GM12875 (cell line): ENCODE data around the gene CACNA1F.

Experiments used
- H3K4me3 ChIP-seq: one replicate; pipeline ENCODE4 v1.5.1; 2011; ENCODE audit warnings: low read depth, low read length, control low read depth
- TF ChIP-seq, protein P1 (sequence below): IDR thresholded peaks from 2 replicates; pipeline ENCODE4 v1.5.1; 2011; ENCODE audit warnings: low read depth, mild to moderate bottlenecking, control low read depth, inconsistent platforms, low read length, moderate library complexity, borderline replicate concordance; ENCODE audit not compliant: insufficient read depth

Gene CACNA1F

DNA sequence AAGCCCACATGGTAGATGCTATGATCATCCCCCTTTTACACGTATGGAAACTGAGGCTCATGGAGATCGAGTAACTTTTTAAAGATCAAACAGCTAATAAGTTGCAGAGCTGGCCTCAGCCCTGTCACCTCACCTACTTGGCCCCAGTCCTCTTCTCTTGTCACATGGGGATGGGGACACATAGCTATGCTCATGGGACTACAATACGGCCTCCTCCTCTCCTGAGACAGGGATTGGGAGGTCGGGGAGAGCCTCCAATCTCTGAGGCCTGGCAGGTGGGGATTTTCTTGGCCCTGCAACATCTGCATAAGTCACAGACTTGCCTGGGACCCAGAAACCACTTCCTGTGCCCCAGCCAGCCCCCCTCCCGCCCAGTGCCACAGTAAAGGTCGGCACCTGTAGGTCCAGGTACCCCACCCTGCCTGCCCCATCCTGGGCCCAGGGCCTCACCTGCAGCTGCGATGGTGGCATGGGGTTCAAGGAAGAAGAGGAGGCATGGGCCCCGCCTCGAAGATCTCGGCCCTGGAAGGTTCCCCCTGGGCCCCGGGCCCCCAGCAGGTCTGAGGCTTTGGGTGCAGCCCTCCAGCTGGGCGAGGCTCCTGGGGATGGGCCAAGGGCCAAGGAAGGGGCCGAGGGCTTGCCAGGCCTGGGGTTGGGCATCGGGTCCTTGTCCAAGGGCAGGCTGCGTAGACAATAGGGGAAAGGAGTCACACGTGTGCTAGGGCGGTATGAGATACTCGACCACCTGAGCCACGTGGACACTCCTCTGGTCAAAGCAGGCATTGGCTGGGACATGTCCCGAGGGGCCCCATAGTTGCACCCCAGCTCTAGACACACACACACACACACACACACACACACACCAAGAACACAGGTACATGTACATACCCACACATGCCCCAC, 25.0 kb upstream of the CACNA1F start:
- H3K4me3 ChIP-seq: no peak overlapping the region
- TF ChIP-seq, protein P1, sequence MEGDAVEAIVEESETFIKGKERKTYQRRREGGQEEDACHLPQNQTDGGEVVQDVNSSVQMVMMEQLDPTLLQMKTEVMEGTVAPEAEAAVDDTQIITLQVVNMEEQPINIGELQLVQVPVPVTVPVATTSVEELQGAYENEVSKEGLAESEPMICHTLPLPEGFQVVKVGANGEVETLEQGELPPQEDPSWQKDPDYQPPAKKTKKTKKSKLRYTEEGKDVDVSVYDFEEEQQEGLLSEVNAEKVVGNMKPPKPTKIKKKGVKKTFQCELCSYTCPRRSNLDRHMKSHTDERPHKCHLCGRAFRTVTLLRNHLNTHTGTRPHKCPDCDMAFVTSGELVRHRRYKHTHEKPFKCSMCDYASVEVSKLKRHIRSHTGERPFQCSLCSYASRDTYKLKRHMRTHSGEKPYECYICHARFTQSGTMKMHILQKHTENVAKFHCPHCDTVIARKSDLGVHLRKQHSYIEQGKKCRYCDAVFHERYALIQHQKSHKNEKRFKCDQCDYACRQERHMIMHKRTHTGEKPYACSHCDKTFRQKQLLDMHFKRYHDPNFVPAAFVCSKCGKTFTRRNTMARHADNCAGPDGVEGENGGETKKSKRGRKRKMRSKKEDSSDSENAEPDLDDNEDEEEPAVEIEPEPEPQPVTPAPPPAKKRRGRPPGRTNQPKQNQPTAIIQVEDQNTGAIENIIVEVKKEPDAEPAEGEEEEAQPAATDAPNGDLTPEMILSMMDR: no peak

DNA sequence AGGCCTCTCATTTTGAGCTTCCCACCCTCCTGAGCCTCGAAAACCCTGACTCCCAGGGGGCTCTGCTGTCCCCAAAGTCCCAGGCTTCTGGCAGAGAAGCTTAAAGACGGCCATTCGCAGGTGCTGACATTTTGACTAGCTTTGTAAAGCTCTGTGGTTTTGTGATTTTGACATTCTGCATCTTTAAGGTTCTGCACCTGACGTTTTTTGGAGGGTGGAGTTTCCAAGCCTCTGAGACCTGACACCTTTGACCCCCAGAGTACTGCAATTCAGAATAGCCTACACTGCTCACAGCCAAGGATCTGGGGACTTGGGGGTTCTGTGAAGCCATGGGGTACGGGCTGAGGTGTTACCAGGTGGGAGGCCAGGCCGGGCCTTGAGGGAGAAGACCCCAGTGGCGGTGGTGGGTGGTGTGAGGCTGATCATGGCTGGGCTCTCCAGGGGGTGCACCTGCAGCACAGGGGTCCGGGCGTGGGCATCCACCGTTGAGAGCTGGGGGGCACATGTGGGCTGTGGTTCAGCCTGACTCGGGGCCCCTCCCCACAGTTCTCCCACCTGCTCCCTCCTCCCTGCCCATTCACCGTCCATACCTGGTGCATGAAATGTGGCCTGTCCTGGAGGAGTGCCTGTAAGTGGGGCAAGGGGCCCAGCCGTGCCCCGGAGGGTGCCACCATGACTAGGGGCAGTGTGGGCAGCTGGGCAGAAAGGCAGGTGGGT, 24.1 kb upstream of the CACNA1F start:
- TF ChIP-seq, protein P1: no peak
- no peak overlapping the region for H3K4me3 ChIP-seq

DNA sequence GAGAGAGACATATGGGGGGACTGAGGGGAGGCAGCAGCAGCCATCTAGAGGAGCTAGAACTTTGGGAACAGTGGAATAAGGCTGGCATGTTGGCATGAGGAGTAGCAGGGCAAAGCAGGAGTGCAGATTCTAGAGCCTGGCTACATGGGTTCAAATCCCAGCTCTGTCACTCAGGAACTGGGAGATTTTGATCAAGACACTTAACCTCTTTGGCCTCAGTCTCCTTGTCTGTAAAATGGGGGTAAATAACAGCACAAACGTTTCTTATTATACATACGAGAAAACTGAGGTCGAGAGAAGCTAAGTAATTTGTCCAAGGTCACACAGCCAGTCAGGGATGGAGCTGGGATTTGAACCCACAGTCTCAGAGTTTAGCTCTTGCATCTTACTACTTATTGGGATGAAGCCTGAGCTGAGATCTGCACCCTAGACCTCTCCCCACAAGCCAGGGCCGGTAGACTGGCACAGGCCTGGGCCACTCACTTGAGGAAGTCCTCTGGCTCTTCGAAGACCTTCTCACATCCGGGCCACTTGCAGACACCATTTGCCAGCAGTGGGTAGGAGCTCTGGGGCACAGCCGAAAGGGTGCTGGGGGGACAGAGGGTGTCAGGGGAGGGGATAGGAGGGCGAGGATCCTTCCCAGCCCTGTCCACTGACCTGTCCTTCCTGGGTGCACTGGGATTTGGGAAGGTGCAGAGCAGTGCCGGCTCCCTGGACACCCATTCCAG, 23.3 kb upstream of the CACNA1F start:
- no peak overlapping the region for H3K4me3 ChIP-seq
- TF ChIP-seq, protein P1: no peak

DNA sequence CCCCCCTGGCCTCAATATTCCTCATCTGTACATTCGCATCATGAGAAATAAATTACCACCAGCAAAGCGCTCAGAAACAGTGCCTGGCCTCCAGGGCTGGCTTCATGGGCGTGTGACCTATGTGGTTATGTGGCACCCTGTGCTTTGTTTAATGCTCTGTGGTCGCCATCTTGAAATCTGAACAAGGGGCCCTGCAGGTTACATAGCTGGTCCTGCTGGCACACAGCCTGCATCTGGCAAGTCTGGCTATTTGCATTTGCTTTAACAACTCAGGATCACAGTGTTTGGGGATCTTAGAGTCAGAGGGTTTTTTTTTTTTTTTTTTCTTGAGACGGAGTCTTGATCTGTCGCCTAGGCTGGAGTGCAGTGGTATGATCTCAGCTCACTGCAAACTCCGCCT, 21.5 kb upstream of the CACNA1F start:
- TF ChIP-seq, protein P1: no peak
- H3K4me3 ChIP-seq: no peak overlapping the region

DNA sequence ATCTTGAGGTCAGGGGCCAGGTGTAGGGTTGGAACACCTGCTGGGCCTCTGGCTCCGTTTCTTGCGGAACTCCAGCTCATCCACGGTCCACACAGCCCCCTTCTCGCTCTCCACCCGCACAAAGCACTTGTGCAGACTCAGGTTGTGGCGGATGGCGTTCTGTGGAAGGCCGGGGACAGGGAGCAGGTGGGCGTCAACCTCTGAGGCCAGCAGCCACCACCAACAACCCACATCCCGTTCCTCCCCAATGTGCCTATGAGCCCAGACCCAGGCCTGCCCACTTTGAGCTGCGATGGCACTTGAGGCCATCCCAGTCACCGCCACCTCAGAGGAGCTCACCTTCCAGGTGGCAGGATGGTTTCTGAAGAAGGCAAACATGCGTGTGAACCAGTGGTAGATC, 18.2 kb upstream of the CACNA1F start:
- TF ChIP-seq, protein P1: no peak
- H3K4me3 ChIP-seq: no peak overlapping the region

DNA sequence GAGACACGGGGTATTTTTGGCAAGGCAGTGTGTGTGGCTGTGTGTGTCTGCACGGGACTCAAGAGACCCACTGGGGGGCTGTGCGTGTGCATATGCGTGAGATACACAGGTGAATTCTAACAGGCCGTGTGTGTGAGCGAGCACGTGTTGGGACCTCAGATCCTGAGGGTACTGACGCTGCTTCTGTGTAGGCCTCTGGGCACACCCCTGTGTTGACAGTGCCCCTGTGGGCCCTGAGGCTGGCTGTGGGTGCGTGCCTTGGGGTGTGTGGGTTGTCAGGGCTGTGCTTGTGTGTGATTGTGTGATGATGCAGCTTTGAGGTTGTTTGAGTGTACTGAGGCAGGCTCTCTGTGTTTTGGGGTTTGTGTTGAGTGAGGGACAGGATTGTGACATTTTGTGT, 17.4 kb upstream of the CACNA1F start:
- TF ChIP-seq, protein P1: no peak
- no peak overlapping the region for H3K4me3 ChIP-seq

DNA sequence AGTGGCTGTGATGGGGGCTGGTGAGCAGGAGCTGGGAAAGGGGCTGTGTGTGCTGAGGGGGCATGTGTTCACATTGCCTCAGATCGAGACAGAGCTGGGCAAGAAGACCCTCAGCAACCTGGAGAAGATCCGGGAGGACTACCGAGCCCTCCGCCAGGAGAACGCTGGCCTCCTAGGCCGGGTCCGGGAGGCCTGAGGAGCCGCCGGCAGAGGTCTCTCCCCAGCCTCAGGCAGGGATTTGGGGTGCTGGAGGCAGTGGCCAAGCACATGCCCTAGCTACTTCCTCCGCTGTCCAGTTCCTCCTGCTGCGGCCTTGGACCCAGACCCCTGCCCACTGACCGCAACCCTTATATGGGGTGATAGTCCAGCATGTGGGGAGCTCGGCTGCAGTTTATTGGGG, 16.9 kb upstream of the CACNA1F start:
- no peak overlapping the region for H3K4me3 ChIP-seq
- TF ChIP-seq, protein P1: no peak
